ENCODE results near the gene FAM209B.

The FAM209B gene

GRCh38 chr20:56575961-56576360 is 42.9 kb downstream of the FAM209B start:
- TF ChIP-seq, protein P1, sequence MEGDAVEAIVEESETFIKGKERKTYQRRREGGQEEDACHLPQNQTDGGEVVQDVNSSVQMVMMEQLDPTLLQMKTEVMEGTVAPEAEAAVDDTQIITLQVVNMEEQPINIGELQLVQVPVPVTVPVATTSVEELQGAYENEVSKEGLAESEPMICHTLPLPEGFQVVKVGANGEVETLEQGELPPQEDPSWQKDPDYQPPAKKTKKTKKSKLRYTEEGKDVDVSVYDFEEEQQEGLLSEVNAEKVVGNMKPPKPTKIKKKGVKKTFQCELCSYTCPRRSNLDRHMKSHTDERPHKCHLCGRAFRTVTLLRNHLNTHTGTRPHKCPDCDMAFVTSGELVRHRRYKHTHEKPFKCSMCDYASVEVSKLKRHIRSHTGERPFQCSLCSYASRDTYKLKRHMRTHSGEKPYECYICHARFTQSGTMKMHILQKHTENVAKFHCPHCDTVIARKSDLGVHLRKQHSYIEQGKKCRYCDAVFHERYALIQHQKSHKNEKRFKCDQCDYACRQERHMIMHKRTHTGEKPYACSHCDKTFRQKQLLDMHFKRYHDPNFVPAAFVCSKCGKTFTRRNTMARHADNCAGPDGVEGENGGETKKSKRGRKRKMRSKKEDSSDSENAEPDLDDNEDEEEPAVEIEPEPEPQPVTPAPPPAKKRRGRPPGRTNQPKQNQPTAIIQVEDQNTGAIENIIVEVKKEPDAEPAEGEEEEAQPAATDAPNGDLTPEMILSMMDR (IDR thresholded peaks at IDR 0.05; ENCODE audit: insufficient read depth, low read depth, low read length, missing control alignments) = no peak
- no peak overlapping the region for H3K4me3 ChIP-seq (ENCODE audit: low read length)

DNA sequence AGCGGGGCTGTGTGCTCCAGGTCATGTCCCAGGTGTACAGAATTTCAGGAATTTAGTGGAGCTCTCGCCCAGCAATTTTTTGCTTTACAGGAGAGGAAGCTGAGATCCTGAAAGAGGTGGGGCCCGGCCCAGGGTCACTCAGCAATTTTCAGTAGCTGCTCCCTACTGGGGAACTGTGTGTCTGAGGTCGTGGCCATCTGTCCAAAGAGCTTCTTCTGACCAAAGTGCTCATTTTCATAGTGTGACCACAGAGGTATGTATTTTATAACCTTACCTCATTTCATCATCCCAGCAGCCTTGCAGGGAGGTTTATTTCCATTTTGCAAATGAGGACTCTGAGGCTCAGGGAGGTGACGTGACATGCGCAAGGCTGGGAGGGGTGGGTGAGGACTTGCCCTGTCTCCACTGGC is 46.3 kb downstream of the FAM209B start:
- TF ChIP-seq, protein P1 (IDR thresholded peaks at IDR 0.05; ENCODE audit: insufficient read depth, low read depth, low read length, missing control alignments) = no peak
- H3K4me3 ChIP-seq (ENCODE audit: low read length) = no peak overlapping the region
- no peak for DNase-seq (ENCODE audit: low read depth)

More at GRCh38 chr20:56575961-56576360, 42.9 kb downstream of the FAM209B start:
- no peak for DNase-seq (ENCODE audit: low read depth)

DNA sequence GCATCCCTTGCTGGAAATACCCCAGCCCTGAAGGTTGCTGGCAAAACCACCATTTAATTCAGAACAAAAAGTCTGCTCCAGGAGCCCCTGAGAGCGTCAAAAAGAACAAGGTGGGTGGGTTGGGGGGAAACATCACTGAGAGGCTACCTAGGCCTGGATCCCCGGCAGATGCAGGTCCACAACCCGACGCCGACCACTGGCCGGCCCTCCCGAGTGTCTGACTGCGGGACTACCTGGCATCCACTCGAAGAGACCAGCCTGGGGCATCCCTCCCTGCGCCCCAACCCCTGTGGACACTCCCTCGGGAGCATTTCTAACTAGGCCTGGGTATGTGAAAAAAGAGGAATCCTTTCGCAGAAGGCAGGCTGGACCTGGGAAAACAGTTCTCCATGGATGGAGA is 47.2 kb downstream of the FAM209B start:
- TF ChIP-seq, protein P1 (IDR thresholded peaks at IDR 0.05; ENCODE audit: insufficient read depth, low read depth, low read length, missing control alignments) = no peak
- H3K4me3 ChIP-seq (ENCODE audit: low read length) = no peak overlapping the region
- no peak for DNase-seq (ENCODE audit: low read depth)

- H3K4me3 ChIP-seq (ENCODE audit: low read length) = no peak overlapping the region
- TF ChIP-seq, protein P1 (IDR thresholded peaks at IDR 0.05; ENCODE audit: insufficient read depth, low read depth, low read length, missing control alignments) = no peak
- no peak for DNase-seq (ENCODE audit: low read depth)
These were observed 48.7 kb downstream of the FAM209B start for GRCh38 chr20:56581701-56582100.

DNA sequence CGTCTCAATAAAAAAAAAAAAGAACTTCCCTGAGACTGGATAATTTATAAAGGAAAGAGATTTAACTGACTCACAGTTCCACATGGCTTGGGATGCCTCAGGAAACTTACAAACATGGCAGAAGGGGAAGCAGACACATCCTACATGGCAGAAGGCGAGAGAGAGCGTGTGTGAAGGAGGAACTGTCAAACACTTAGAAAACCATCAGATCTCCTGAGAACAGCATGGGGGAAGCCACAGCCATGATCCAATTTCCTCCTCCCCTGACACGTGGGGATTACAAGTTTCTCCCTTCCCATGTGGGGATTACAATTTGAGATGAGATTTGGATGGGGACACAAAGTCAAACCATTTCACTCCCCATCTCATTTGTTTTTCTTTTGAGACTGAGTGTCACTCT is 49.5 kb downstream of the FAM209B start:
- no peak overlapping the region for H3K4me3 ChIP-seq (ENCODE audit: low read length)
- no peak for DNase-seq (ENCODE audit: low read depth)
- TF ChIP-seq, protein P1 (IDR thresholded peaks at IDR 0.05; ENCODE audit: insufficient read depth, low read depth, low read length, missing control alignments) = no peak

- TF ChIP-seq, protein P1 (IDR thresholded peaks at IDR 0.05; ENCODE audit: insufficient read depth, low read depth, low read length, missing control alignments) = no peak
- H3K4me3 ChIP-seq (ENCODE audit: low read length) = no peak overlapping the region
- DNase-seq (ENCODE audit: low read depth) = no peak
These were observed 51.9 kb downstream of the FAM209B start for GRCh38 chr20:56584916-56585315.

All from epithelial cell of esophagus (primary cell).